ENCODE results near the gene CLEC16A.

DNA sequence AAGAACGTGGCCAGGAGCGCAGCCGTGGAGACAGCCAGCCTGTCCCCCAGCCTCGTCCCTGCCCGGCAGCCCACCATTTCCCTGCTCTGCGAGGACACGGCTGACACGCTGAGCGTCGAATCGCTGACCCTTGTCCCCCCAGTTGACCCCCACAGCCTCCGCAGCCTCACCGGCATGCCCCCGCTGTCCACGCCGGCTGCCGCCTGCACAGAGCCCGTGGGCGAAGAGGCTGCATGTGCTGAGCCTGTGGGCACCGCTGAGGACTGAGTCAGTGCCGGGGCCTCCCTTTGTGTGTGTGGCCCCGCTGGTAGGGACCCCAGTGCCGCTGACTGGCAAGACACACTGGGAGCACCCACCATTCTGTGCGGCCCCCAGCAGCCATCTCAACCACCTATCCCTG, 234.1 kb downstream of the CLEC16A start:
- TF ChIP-seq, protein P1, sequence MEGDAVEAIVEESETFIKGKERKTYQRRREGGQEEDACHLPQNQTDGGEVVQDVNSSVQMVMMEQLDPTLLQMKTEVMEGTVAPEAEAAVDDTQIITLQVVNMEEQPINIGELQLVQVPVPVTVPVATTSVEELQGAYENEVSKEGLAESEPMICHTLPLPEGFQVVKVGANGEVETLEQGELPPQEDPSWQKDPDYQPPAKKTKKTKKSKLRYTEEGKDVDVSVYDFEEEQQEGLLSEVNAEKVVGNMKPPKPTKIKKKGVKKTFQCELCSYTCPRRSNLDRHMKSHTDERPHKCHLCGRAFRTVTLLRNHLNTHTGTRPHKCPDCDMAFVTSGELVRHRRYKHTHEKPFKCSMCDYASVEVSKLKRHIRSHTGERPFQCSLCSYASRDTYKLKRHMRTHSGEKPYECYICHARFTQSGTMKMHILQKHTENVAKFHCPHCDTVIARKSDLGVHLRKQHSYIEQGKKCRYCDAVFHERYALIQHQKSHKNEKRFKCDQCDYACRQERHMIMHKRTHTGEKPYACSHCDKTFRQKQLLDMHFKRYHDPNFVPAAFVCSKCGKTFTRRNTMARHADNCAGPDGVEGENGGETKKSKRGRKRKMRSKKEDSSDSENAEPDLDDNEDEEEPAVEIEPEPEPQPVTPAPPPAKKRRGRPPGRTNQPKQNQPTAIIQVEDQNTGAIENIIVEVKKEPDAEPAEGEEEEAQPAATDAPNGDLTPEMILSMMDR (IDR thresholded peaks at IDR 0.05; ENCODE audit: low read depth, low read length, poor library complexity, severe bottlenecking) = no peak
- no peak for TF ChIP-seq EZH2phosphoT487 (IDR thresholded peaks at IDR 0.05; ENCODE audit: borderline replicate concordance, low read length)
